Panc1 (cell line): Measurements from ENCODE around the gene SMG6.

Experiments used
- CTCF ChIP-seq: fragments of 450-650 bp; IDR thresholded peaks from 2 replicates; pipeline ENCODE4 v1.5.1; 2017; ENCODE audit warnings: mild to moderate bottlenecking
- REST ChIP-seq, 2 experiments: IDR thresholded peaks; 2 replicates each; pipeline ENCODE4 v1.6.1; 2011 to 2012; ENCODE audit warnings: low read depth in 2 of 2, control low read depth in 1 of 2, low read length in 1 of 2, mild to moderate bottlenecking in 1 of 2, moderate library complexity in 1 of 2; ENCODE audit not compliant: insufficient read depth in 1 of 2
- SIN3A ChIP-seq: IDR thresholded peaks from 2 replicates; pipeline ENCODE4 v1.6.1; 2012; ENCODE audit warnings: low read depth, mild to moderate bottlenecking, low read length, moderate library complexity, borderline replicate concordance; ENCODE audit not compliant: insufficient read depth

- no peak for TF ChIP-seq CTCF
- TF ChIP-seq SIN3A, result no peak
- no peak for TF ChIP-seq REST (IDR thresholded peaks at IDR 0.05; ENCODE audit: insufficient read depth in 1 of 2, low read depth in 2 of 2, low read length in 1 of 2)
Observed at GRCh38 chr17:2057760-2058585, 245.6 kb downstream of the SMG6 start.
